Esophagus muscularis mucosa (tissue), 4 donors: ENCODE measurements around the gene SYT9. TPM values are rescaled to one million over a fixed set of nuclear protein-coding genes. Genes with fewer than 3 reads are reported as not detected.

ENCODE experiments used
- DNase-seq: peaks from one replicate; pipeline ENCODE4 v3.0.0-alpha.2; 2017; ENCODE audit errors: extremely low spot score
- H3K27ac ChIP-seq, 4 donors: fragments of 200-600 bp; sonication (generic); replicated peaks in 1 of 4; 1 replicate in 3 of 4; 2 replicates in 1 of 4; pipeline ENCODE4 v1.5.1; 2016 to 2019; ENCODE audit warnings: mild to moderate bottlenecking in 1 of 4
- H3K27me3 ChIP-seq, 4 donors: fragments of 200-600 bp; sonication (generic); one replicate each; pipeline versions ENCODE4 v1.5.1 to v1.6.0; 2016 to 2019
- H3K36me3 ChIP-seq, 4 donors: fragments of 200-600 bp; sonication (generic); one replicate each; pipeline ENCODE4 v1.5.1; 2016 to 2019
- H3K4me1 ChIP-seq, 4 donors: fragments of 200-600 bp; sonication (generic); one replicate each; pipeline ENCODE4 v1.5.1; 2016 to 2019
- H3K4me3 ChIP-seq, 4 donors: fragments of 200-600 bp; sonication (generic); 1 replicate in 2 of 4; 2 replicates in 2 of 4; pipeline ENCODE4 v1.5.1; 2016 to 2019; ENCODE audit warnings: mild to moderate bottlenecking in 4 of 4, moderate library complexity in 1 of 4
- H3K9me3 ChIP-seq, 4 donors: fragments of 200-600 bp; sonication (generic); 1 replicate in 3 of 4; 2 replicates in 1 of 4; pipeline ENCODE4 v1.5.1; 2016 to 2019
- EP300 ChIP-seq: sonication (generic); formaldehyde crosslinking; IDR thresholded peaks from one replicate; pipeline ENCODE4 v1.6.1; 2017; ENCODE audit warnings: antibody characterized with exemption
- POLR2A ChIP-seq: fragments of 450-650 bp; IDR thresholded peaks from one replicate; pipeline ENCODE4 v1.6.1; 2017; ENCODE audit warnings: antibody characterized with exemption, moderate library complexity, mild to moderate bottlenecking, low read depth
- POLR2AphosphoS5 ChIP-seq, 2 donors: sonication (generic); formaldehyde crosslinking; IDR thresholded peaks; one replicate each; pipeline ENCODE4 v1.6.1; 2017; ENCODE audit warnings: antibody characterized with exemption in 2 of 2
- whole genome bisulfite sequencing: methylation state at CpG from one replicate; pipeline ENCODE4 v1.1.5; 2018; 5-methylcytosine and 5-hydroxymethylcytosine counted together
- intact Hi-C: fragments of 100-400 bp; cut with DNase I; formaldehyde crosslinking; loops from one replicate; pipeline ENCODE4 v1.15.1; 2023
- total RNA-seq, 4 donors: library from RNA; depleted of rRNA; stranded (reverse); fragments of >200 nt; gene quantifications; one replicate each; pipeline versions ENCODE4 v1.1.0 to v1.2.1, GENCODE V29; 2016
- TF ChIP-seq, protein P1 (sequence below), 3 experiments: fragments of 200-600 bp in 2 of 3; fragments of 450-650 bp in 1 of 3; sonication (generic) in 2 of 3; IDR thresholded peaks; one replicate each; pipeline ENCODE4 v1.5.1; 2017 to 2019; ENCODE audit warnings: antibody characterized with exemption in 3 of 3, mild to moderate bottlenecking in 2 of 3, moderate library complexity in 1 of 3

SYT9 gene
- total RNA-seq, 4 donors from 2014 or later, result 0.13 to 0.33 (median 0.29) TPM; not detected in 1

DNA sequence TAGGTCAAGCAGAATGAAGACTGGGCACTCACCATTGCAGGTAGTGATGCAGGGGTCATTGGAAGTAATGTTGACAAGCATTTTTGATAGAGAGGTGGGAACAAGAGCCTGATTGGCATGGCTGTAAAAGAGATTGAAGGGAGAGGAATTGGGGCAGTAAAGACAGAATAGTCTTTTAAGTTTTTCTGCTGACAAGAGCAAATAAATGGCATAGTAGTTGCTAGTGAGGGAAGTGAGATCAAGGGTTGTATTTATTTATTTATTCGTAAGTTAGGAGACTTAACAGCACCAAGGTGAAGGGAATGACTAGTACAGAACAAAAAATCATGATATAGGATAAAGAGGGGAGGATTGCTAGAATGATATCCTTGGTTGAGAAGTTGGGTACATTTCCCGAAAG is 11.0 kb downstream of the SYT9 start:
- Histone ChIP-seq H3K9me3 (no peaks in the 10 kb centered on the region), H3K27me3 (peaks cover 0 to 6% (median 0%) of the 10 kb centered on the region in 4 donors), H3K4me3 (no peak overlapping the region), H3K36me3 (no peaks in the 10 kb centered on the region), H3K27ac (no peak overlapping the region), H3K4me1 (no peaks in the 10 kb centered on the region)
- WGBS, result 57% methylated on average over 2 of the region's 2 CpGs
- no peak for DNase-seq
- TF ChIP-seq EP300, result no peak
- TF ChIP-seq, protein P1, sequence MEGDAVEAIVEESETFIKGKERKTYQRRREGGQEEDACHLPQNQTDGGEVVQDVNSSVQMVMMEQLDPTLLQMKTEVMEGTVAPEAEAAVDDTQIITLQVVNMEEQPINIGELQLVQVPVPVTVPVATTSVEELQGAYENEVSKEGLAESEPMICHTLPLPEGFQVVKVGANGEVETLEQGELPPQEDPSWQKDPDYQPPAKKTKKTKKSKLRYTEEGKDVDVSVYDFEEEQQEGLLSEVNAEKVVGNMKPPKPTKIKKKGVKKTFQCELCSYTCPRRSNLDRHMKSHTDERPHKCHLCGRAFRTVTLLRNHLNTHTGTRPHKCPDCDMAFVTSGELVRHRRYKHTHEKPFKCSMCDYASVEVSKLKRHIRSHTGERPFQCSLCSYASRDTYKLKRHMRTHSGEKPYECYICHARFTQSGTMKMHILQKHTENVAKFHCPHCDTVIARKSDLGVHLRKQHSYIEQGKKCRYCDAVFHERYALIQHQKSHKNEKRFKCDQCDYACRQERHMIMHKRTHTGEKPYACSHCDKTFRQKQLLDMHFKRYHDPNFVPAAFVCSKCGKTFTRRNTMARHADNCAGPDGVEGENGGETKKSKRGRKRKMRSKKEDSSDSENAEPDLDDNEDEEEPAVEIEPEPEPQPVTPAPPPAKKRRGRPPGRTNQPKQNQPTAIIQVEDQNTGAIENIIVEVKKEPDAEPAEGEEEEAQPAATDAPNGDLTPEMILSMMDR (IDR thresholded peaks at IDR 0.05), result no peak
- intact Hi-C loops, result no loop called here

DNA sequence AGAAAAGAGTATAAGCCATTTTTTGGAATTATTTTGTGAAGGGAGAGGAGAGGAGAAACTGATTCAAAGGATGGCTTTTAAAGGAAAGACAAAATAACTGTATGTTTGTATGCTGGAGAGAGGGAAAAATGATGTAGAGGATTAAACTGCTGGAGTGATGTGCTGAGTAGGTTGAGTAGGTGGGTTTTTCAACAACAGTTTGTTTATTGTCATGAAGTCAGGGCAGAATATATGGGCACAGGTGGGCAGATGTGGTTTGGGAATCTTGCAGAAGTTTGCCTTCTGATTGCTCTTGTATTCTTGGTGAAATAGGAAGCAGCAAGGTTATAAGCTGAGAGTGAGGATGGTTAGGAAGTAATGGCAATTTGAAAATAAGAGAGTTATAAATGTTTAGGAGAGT is 12.1 kb downstream of the SYT9 start:
- intact Hi-C loops, result no loop called here
- Histone ChIP-seq H3K27ac (no peak overlapping the region), H3K4me1 (no peaks in the 10 kb centered on the region), H3K36me3 (no peaks in the 10 kb centered on the region), H3K27me3 (peaks cover 0 to 6% (median 0%) of the 10 kb centered on the region in 4 donors), H3K4me3 (no peak overlapping the region), H3K9me3 (no peaks in the 10 kb centered on the region)
- TF ChIP-seq, protein P1 (IDR thresholded peaks at IDR 0.05), result no peak
- no peak for TF ChIP-seq POLR2AphosphoS5 (IDR thresholded peaks at IDR 0.05)
- TF ChIP-seq EP300, result no peak
- no peak for TF ChIP-seq POLR2A
- no peak for DNase-seq

DNA sequence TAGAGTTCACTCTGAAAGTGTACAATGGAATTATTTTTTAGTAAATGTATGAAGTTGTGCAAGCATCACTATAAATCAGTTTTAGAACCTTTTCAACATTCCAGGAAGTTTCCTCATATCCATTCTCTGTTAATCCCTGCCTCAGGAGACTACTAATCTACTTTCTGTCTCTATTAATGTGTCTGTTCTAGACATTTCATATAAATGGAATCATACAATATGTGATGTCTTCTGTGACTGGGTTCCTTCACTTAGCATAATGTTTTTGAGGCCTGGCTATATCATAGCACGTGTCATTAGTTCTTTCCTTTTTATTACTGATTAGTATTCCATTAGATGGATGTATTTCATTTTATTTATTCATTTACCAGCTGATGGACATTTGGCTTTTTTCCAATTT is 17.1 kb downstream of the SYT9 start:
- intact Hi-C loops, result no loop called here
- H3K27ac ChIP-seq, result no peak overlapping the region
- 47% methylated on average over 1 of the region's 1 CpG for WGBS
- H3K9me3 ChIP-seq, result no peaks in the 10 kb centered on the region
- DNase-seq, result no peak
- H3K4me1 ChIP-seq, result no peaks in the 10 kb centered on the region
- TF ChIP-seq POLR2A (no peak), POLR2AphosphoS5 (IDR thresholded peaks at IDR 0.05) (no peak), EP300 (no peak)
- TF ChIP-seq, protein P1 (IDR thresholded peaks at IDR 0.05), result no peak
- no peaks in the 10 kb centered on the region for H3K36me3 ChIP-seq
- H3K4me3 ChIP-seq, result no peak overlapping the region
- no peaks in the 10 kb centered on the region for H3K27me3 ChIP-seq

DNA sequence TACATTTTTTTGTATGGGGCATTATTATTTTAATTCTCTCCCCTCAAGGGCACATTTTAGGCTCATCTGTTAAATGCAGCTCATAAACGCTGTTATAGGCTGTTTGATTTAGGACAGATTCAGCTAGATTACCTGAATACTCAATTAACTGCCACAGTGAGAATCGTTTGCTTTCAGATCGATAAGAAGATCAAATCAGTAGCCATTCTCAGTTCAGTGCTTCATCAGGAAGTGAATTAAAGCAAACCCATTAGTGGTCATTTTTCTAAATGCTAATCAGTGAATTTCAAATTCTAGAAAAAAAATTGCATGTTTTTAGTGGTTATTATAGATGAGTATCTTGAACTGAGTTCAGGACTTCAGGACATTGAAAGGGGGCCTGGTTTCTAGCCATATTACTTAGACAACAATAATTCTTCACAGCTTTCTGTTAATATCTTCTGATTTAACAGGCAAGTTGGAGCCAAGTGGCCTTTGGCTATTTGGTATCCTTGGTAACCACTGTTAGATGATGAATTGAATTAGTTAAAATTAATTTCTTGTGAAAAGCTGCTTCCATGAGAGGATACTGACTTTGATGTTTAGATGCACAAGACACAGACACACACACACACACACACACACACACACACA is 18.6 kb downstream of the SYT9 start:
- no peak overlapping the region for H3K4me3 ChIP-seq
- intact Hi-C loops, result no loop called here
- WGBS, result 57% methylated on average over 3 of the region's 3 CpGs
- no peaks in the 10 kb centered on the region for H3K9me3 ChIP-seq
- no peak overlapping the region for H3K27ac ChIP-seq
- TF ChIP-seq, protein P1 (IDR thresholded peaks at IDR 0.05), result no peak
- TF ChIP-seq EP300 (no peak), POLR2A (no peak), POLR2AphosphoS5 (IDR thresholded peaks at IDR 0.05) (no peak)
- H3K4me1 ChIP-seq, result no peaks in the 10 kb centered on the region
- no peaks in the 10 kb centered on the region for H3K27me3 ChIP-seq
- DNase-seq, result no peak
- no peaks in the 10 kb centered on the region for H3K36me3 ChIP-seq

DNA sequence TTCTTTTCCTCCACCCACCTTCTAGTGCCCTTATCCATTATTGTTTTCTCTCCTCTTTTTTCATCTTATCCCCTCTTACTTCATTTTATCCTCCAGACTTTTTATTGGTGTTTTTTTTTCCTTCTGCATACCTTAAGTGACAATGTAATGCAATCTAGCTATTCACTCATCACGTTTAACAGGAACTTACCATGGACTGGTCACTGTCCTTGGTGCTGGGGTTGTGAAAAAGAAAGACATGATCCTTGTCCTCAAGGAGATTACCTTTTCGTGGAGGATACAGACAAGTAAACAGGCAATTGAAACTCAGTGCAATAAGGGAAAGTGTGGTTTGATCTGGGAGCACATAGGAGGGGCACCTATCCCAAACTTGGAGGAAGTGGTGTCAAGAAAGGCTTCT is 20.7 kb downstream of the SYT9 start:
- Histone ChIP-seq H3K4me1 (no peaks in the 10 kb centered on the region), H3K27ac (no peak overlapping the region), H3K27me3 (no peaks in the 10 kb centered on the region), H3K36me3 (no peaks in the 10 kb centered on the region), H3K4me3 (no peak overlapping the region), H3K9me3 (no peaks in the 10 kb centered on the region)
- TF ChIP-seq EP300, result no peak
- no peak for TF ChIP-seq POLR2A
- TF ChIP-seq, protein P1 (IDR thresholded peaks at IDR 0.05), result no peak
- TF ChIP-seq POLR2AphosphoS5 (IDR thresholded peaks at IDR 0.05), result no peak
- intact Hi-C loops, result no loop called here
- DNase-seq, result no peak
- WGBS, result 38% methylated on average over 2 of the region's 2 CpGs
